Measurements from ENCODE around the gene VDAC1.

Gene VDAC1

GRCh38 chr5:134034326-134034725, 29.6 kb upstream of the VDAC1 start:
- no peak for TF ChIP-seq CTCF (IDR thresholded peaks at IDR 0.05; ENCODE audit: extremely low read depth, missing control alignments)
- DNase-seq (ENCODE audit: low spot score): no peak

- DNase-seq (ENCODE audit: low spot score): peak; percentile 38
Measured at GRCh38 chr5:134030303-134030964, 25.7 kb upstream of the VDAC1 start.

GRCh38 chr5:134029156-134029555, 24.4 kb upstream of the VDAC1 start:
- TF ChIP-seq CTCF (IDR thresholded peaks at IDR 0.05; ENCODE audit: extremely low read depth, missing control alignments): no peak
- DNase-seq (ENCODE audit: low spot score): no peak

- DNase-seq (ENCODE audit: low spot score): no peak
- TF ChIP-seq CTCF (IDR thresholded peaks at IDR 0.05; ENCODE audit: extremely low read depth, missing control alignments): no peak
Measured at GRCh38 chr5:134028496-134028895, 23.7 kb upstream of the VDAC1 start.

- TF ChIP-seq CTCF (IDR thresholded peaks at IDR 0.05; ENCODE audit: extremely low read depth, missing control alignments): no peak
- no peak for DNase-seq (ENCODE audit: low spot score)
Measured at GRCh38 chr5:134027288-134027615, 22.5 kb upstream of the VDAC1 start.

- peak; percentile 48 for TF ChIP-seq CTCF (IDR thresholded peaks at IDR 0.05; ENCODE audit: extremely low read depth, missing control alignments)
- peak; percentile 66 for DNase-seq (ENCODE audit: low spot score)
Measured at GRCh38 chr5:134026521-134027287, 21.9 kb upstream of the VDAC1 start.

GRCh38 chr5:134025786-134026185, 21.0 kb upstream of the VDAC1 start:
- TF ChIP-seq CTCF (IDR thresholded peaks at IDR 0.05; ENCODE audit: extremely low read depth, missing control alignments): no peak
- no peak for DNase-seq (ENCODE audit: low spot score)

- no peak for TF ChIP-seq CTCF (IDR thresholded peaks at IDR 0.05; ENCODE audit: extremely low read depth, missing control alignments)
- DNase-seq (ENCODE audit: low spot score): no peak
Measured at GRCh38 chr5:134024811-134025210, 20.0 kb upstream of the VDAC1 start.

Measured in GM20000 (cell line).